Stomach (tissue), 4 donors: ENCODE measurements around the gene SDR42E2.

ENCODE experiments used
- CTCF ChIP-seq, 7 experiments: fragments of 450-650 bp in 4 of 7; fragments of 200-600 bp in 3 of 7; sonication (generic) in 3 of 7; IDR thresholded peaks; one replicate each; pipeline ENCODE4 v1.5.1; 2016 to 2019; ENCODE audit warnings: antibody characterized with exemption in 7 of 7, control low read depth in 2 of 7, mild to moderate bottlenecking in 1 of 7
- POLR2A ChIP-seq, 4 donors: fragments of 450-650 bp; IDR thresholded peaks; one replicate each; pipeline ENCODE4 v1.6.1; 2016; ENCODE audit warnings: antibody characterized with exemption in 4 of 4, control low read depth in 2 of 4, mild to moderate bottlenecking in 1 of 4, moderate library complexity in 1 of 4
- POLR2AphosphoS5 ChIP-seq, 3 donors: sonication (generic); formaldehyde crosslinking; IDR thresholded peaks; one replicate each; pipeline ENCODE4 v1.6.1; 2016; ENCODE audit warnings: antibody characterized with exemption in 3 of 3

DNA sequence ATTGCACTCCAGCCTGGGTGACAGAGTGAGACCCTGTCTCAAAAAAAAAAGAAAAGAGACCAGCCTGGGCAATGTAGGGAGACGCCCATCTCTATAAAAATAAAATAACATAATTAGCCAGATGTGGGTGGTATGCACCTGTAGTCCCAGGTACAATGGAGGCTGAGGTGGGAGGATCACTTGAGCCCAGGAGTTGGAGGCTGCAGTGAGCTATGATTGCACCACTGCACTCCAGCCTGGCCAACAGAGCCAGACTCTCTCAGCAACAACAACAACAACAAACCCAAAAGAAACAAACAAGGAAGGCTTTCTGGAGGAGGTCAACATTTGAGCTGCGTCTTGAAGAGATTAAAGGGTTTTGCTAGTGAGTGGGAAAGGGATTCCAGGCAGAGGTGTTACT is 52.1 kb downstream of the SDR42E2 start:
- TF ChIP-seq POLR2AphosphoS5 (IDR thresholded peaks at IDR 0.05) (no peak), CTCF (IDR thresholded peaks at IDR 0.05) (no peak), POLR2A (IDR thresholded peaks at IDR 0.05) (no peak)
